Loucy (cell line): ENCODE data around the gene PACRG.

Experiments
- H2AFZ ChIP-seq: fragments of 200-600 bp; sonication (generic); 2 replicates; pipeline ENCODE4 v1.6.0; 2016; ENCODE audit warnings: antibody characterized with exemption, mild to moderate bottlenecking, low read length, moderate library complexity
- H3F3A ChIP-seq: fragments of 200-600 bp; 2 replicates; pipeline ENCODE4 v1.6.0; 2016; ENCODE audit warnings: antibody characterized with exemption, low read depth, mild to moderate bottlenecking
- H3K27me3 ChIP-seq: fragments of 200-600 bp; sonication (generic); 2 replicates; pipeline ENCODE4 v1.6.1; 2014; ENCODE audit warnings: low read length, mild to moderate bottlenecking; ENCODE audit not compliant: insufficient read depth, poor library complexity, severe bottlenecking
- H3K36me3 ChIP-seq: fragments of 200-600 bp; sonication (generic); 2 replicates; pipeline ENCODE4 v1.6.1; 2016; ENCODE audit warnings: low read length; ENCODE audit not compliant: insufficient read depth
- H3K4me1 ChIP-seq: fragments of 200-600 bp; sonication (generic); 2 replicates; pipeline ENCODE4 v1.5.1; 2014; ENCODE audit warnings: low read length, mild to moderate bottlenecking; ENCODE audit not compliant: insufficient read depth, poor library complexity, severe bottlenecking
- H3K4me2 ChIP-seq: fragments of 200-600 bp; sonication (generic); 2 replicates; pipeline ENCODE4 v1.6.0; 2014; ENCODE audit warnings: antibody characterized with exemption, low read length, low read depth, mild to moderate bottlenecking; ENCODE audit not compliant: poor library complexity, severe bottlenecking
- H3K4me3 ChIP-seq: fragments of 200-600 bp; sonication (generic); 2 replicates; pipeline ENCODE4 v1.5.1; 2014; ENCODE audit warnings: low read length, mild to moderate bottlenecking, mixed read lengths; ENCODE audit not compliant: poor library complexity, severe bottlenecking
- H3K79me2 ChIP-seq: fragments of 200-600 bp; sonication (generic); 2 replicates; pipeline ENCODE4 v1.6.1; 2014; ENCODE audit warnings: low read length; ENCODE audit not compliant: insufficient read depth
- H3K9ac ChIP-seq: fragments of 200-600 bp; sonication (generic); 2 replicates; pipeline ENCODE4 v1.6.0; 2014; ENCODE audit warnings: mild to moderate bottlenecking, low read depth, low read length, moderate library complexity; ENCODE audit not compliant: poor library complexity, severe bottlenecking
- H3K9me2 ChIP-seq: fragments of 200-600 bp; sonication (generic); replicated peaks from 2 replicates; pipeline ENCODE4 v1.6.1; 2016; ENCODE audit warnings: low read depth, low read length, mixed read lengths
- H3K9me3 ChIP-seq: fragments of 200-600 bp; sonication (generic); 2 replicates; pipeline ENCODE4 v1.6.1; 2014; ENCODE audit warnings: mild to moderate bottlenecking, antibody characterized with exemption, low read length, low read depth; ENCODE audit not compliant: insufficient read depth
- H4K20me1 ChIP-seq: fragments of 200-600 bp; sonication (generic); 2 replicates; pipeline ENCODE4 v1.6.0; 2014; ENCODE audit warnings: antibody characterized with exemption, low read length, mild to moderate bottlenecking; ENCODE audit not compliant: insufficient read depth, poor library complexity, severe bottlenecking
- EZH2phosphoT487 ChIP-seq: fragments of 200-600 bp; IDR thresholded peaks from 2 replicates; pipeline ENCODE4 v1.6.1; 2018; ENCODE audit warnings: antibody characterized with exemption, mild to moderate bottlenecking, moderate library complexity, borderline replicate concordance
- TF ChIP-seq, protein P1 (sequence below): fragments of 200-600 bp; sonication (generic); conservative IDR thresholded peaks from 2 replicates; pipeline ENCODE4 v1.5.1; 2014; ENCODE audit warnings: mild to moderate bottlenecking, antibody characterized with exemption, low read length

PACRG gene

DNA sequence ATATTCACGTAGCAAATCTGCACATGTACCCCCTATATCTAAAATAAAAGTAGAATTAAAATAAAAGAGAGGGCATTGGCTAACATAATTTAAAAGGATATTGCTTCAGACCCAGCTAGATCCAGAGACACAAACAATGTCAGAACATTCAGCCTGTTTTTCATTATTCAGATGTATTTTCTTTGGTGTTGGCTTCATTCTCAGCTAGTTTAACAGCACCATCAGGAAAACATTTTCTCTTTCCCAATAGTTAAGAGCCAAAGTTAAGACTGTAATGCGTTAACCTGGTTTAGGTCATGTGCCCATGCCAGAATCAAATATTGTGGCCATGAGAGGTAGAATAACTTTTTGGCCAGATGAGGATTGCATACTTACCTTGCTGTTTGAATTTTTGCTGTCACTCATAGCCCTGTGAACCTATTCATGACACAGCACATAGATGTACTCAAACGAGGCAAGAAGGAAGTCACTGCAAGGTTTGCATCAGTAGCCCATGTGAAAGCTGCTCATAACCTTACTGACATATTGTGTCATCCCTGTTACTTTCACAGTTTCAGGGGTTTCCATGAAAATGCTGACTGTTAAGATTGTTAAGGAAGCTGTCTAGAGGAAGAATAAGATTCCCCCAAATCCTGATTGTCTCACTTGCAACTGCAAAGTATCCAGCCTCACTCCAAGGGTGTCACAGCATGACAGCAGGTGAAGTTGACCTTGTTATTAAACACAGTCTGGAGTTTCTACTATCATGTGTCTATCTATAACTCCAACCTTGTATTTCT is 233.1 kb downstream of the PACRG start:
- no peaks in the 10 kb centered on the region for H3K4me1 ChIP-seq
- H3K4me2 ChIP-seq = no peak overlapping the region
- H3K36me3 ChIP-seq = no peaks in the 10 kb centered on the region
- H3F3A ChIP-seq = no peaks in the 10 kb centered on the region
- no peaks in the 10 kb centered on the region for H3K9me3 ChIP-seq
- H3K9me2 ChIP-seq = no peaks in the 10 kb centered on the region
- H3K4me3 ChIP-seq = no peak overlapping the region
- TF ChIP-seq, protein P1, sequence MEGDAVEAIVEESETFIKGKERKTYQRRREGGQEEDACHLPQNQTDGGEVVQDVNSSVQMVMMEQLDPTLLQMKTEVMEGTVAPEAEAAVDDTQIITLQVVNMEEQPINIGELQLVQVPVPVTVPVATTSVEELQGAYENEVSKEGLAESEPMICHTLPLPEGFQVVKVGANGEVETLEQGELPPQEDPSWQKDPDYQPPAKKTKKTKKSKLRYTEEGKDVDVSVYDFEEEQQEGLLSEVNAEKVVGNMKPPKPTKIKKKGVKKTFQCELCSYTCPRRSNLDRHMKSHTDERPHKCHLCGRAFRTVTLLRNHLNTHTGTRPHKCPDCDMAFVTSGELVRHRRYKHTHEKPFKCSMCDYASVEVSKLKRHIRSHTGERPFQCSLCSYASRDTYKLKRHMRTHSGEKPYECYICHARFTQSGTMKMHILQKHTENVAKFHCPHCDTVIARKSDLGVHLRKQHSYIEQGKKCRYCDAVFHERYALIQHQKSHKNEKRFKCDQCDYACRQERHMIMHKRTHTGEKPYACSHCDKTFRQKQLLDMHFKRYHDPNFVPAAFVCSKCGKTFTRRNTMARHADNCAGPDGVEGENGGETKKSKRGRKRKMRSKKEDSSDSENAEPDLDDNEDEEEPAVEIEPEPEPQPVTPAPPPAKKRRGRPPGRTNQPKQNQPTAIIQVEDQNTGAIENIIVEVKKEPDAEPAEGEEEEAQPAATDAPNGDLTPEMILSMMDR = no peak
- no peak for TF ChIP-seq EZH2phosphoT487
- H3K9ac ChIP-seq = no peak overlapping the region
- H3K79me2 ChIP-seq = no peaks in the 10 kb centered on the region
- no peaks in the 10 kb centered on the region for H3K27me3 ChIP-seq
- no peak overlapping the region for H2AFZ ChIP-seq
- H4K20me1 ChIP-seq = no peaks in the 10 kb centered on the region

DNA sequence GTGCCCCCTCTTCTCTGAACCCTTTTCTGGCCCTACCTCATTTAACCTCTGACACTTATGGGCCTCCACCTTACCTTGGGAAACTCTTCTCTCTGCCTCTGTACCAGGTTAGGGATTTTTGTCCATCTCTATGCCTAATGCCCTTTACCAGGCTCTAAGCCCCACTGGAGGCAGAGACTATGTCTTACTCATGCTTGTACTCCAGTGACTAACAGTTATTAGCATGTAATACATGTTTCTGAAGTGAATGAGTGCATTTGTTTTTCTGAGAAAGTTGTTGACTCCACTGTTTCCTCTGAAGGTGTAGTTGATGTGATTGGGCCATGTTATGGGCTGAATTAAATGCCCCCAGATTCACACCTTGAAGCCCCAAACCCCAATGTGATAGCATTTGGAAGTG is 234.3 kb downstream of the PACRG start:
- H3K27me3 ChIP-seq = no peaks in the 10 kb centered on the region
- no peak overlapping the region for H3K4me2 ChIP-seq
- H3K9me2 ChIP-seq = no peaks in the 10 kb centered on the region
- no peaks in the 10 kb centered on the region for H4K20me1 ChIP-seq
- no peak overlapping the region for H2AFZ ChIP-seq
- no peaks in the 10 kb centered on the region for H3F3A ChIP-seq
- H3K4me3 ChIP-seq = no peak overlapping the region
- H3K4me1 ChIP-seq = no peaks in the 10 kb centered on the region
- no peak overlapping the region for H3K9ac ChIP-seq
- H3K9me3 ChIP-seq = no peaks in the 10 kb centered on the region
- TF ChIP-seq, protein P1 = no peak
- TF ChIP-seq EZH2phosphoT487 = no peak
- no peaks in the 10 kb centered on the region for H3K36me3 ChIP-seq
- no peaks in the 10 kb centered on the region for H3K79me2 ChIP-seq

DNA sequence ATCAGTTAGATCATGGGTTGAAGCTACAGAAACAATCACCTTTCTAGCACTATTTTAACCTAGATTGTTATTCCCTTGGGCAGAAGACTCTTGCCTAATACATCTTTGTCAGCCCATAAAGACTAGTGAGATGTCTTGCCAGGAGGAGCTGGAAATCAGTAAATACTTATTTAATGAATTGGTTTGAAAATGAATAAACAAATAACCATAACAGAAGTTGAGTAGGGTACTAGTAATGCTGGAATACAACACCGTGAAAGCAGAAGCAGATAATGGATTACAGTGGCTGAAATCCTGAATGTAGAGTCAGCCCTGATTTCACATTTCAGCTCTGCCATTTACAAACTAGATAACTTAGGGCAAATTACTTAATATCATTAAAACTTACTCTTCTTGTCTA is 236.1 kb downstream of the PACRG start:
- TF ChIP-seq, protein P1 = no peak
- no peak for TF ChIP-seq EZH2phosphoT487
- Histone ChIP-seq H2AFZ (no peak overlapping the region), H3K4me2 (no peak overlapping the region)

More for the DNA sequence above, 236.1 kb downstream of the PACRG start:
- Histone ChIP-seq H3K9me3 (no peaks in the 10 kb centered on the region), H3K9me2 (no peaks in the 10 kb centered on the region), H3K4me3 (no peak overlapping the region), H3K36me3 (no peaks in the 10 kb centered on the region), H3F3A (no peaks in the 10 kb centered on the region), H3K4me1 (no peaks in the 10 kb centered on the region), H3K79me2 (no peaks in the 10 kb centered on the region), H4K20me1 (no peaks in the 10 kb centered on the region), H3K27me3 (no peaks in the 10 kb centered on the region), H3K9ac (no peak overlapping the region)
